K562 (cell line): ENCODE measurements around the gene DOCK3. TPM values are rescaled to one million over a fixed set of nuclear protein-coding genes. Genes with fewer than 3 reads are reported as not detected.

ENCODE experiments used
- CBFB ChIP-seq: sonication (generic); formaldehyde crosslinking; IDR thresholded peaks from 2 replicates; pipeline ENCODE4 v1.4.0; 2020; ENCODE audit warnings: mild to moderate bottlenecking, missing genetic modification reagents
- ESRRA ChIP-seq: fragments of 450-650 bp; IDR thresholded peaks from 2 replicates; pipeline ENCODE4 v1.6.1; 2014; ENCODE audit warnings: low read depth, mild to moderate bottlenecking, moderate library complexity, borderline replicate concordance
- POLR2A ChIP-seq: fragments of 450-650 bp; conservative IDR thresholded peaks from 2 replicates; pipeline ENCODE4 v1.6.1; 2016
- TEAD1 ChIP-seq, 2 experiments: fragments of 450-650 bp in 1 of 2; sonication (generic) in 1 of 2; formaldehyde crosslinking; IDR thresholded peaks; 2 replicates each; pipeline versions ENCODE4 v1.4.0 to v1.8.0; 2020 to 2022; ENCODE audit warnings: mild to moderate bottlenecking in 2 of 2, missing genetic modification reagents in 1 of 2
- ZBTB40 ChIP-seq, 2 experiments: fragments of 450-650 bp in 1 of 2; sonication (generic) in 1 of 2; formaldehyde crosslinking in 1 of 2; IDR thresholded peaks; 2 replicates each; pipeline versions ENCODE4 v1.7.1 to v1.9.0; 2016 to 2022; ENCODE audit warnings: inconsistent platforms in 1 of 2, mild to moderate bottlenecking in 1 of 2, missing genetic modification reagents in 1 of 2
- ZNF24 ChIP-seq: fragments of 450-650 bp; IDR thresholded peaks from 2 replicates; pipeline ENCODE4 v1.6.1; 2016
- ZNF668 ChIP-seq: fragments of 250-450 bp; sonication (Bioruptor Pico); IDR thresholded peaks from 2 replicates; pipeline ENCODE4 v1.8.0; 2022; ENCODE audit warnings: mild to moderate bottlenecking, inconsistent platforms
- ZNF766 ChIP-seq: fragments of 200-800 bp; sonication (Bioruptor generic); conservative IDR thresholded peaks from 2 replicates; pipeline ENCODE4 v1.6.1; 2016; ENCODE audit warnings: missing genetic modification characterization, missing compliant biosample characterization
- polyA plus RNA-seq, 8 experiments: library from polyadenylated mRNA; depleted of rRNA in 4 of 8; stranded (reverse) in 5 of 8; unstranded in 3 of 8; fragments of >200 nt; fragmentation: Nextera tagmentation in 2 of 8; fragmentation: Illumina TruSeq in 1 of 8; extraction: Ambion mirVana in 2 of 8; extraction: Trizol in 1 of 8; gene quantifications; 2 replicates each; pipeline versions ENCODE4 v1.2.1 to v1.2.3, GENCODE V29; 2011 to 2014; ENCODE audit warnings: inconsistent platforms in 1 of 8, missing spikeins in 1 of 8
- total RNA-seq, 7 experiments: library from RNA; depleted of rRNA in 6 of 7; stranded (reverse); fragments of >200 nt in 6 of 7; fragmentation: Illumina TruSeq in 2 of 7; extraction: Trizol in 2 of 7; gene quantifications; 2 replicates each; pipeline versions ENCODE4 v1.2.1 to v1.2.3, GENCODE V29; 2011 to 2021; ENCODE audit warnings: low replicate concordance in 1 of 7

DOCK3 gene
- total and polyA plus RNA-seq, 9 of the 15 experiments (the other 6 are each of a cell fraction or from before 2014, with no cell fraction given), result under 0.01 to 0.03 (median 0.01) TPM; not detected in 4

GRCh38 chr3:50644561-50644960 is 30.2 kb upstream of the DOCK3 start (continued):
- no peak for TF ChIP-seq ZBTB40 (IDR thresholded peaks at IDR 0.05)
- TF ChIP-seq ZBTB40 (CRISPR knock-in tag; IDR thresholded peaks at IDR 0.05), result no peak
- TF ChIP-seq ZNF668 (CRISPR knock-in tag), result no peak
- TF ChIP-seq CBFB (CRISPR knock-in tag), result no peak
- TF ChIP-seq ZNF24, result no peak
- no peak for TF ChIP-seq ZNF766 (CRISPR knock-in tag)
- no peak for TF ChIP-seq ESRRA
- TF ChIP-seq POLR2A, result no peak
- TF ChIP-seq TEAD1 (CRISPR knock-in tag; IDR thresholded peaks at IDR 0.05), result no peak
